ENCODE measurements around the gene NFKB2. TPM values are rescaled to one million over a fixed set of nuclear protein-coding genes. Genes with fewer than 3 reads are reported as not detected.

The NFKB2 gene
- total RNA-seq, 4 donors from 2014 or later, result 13.7 to 54.4 (median 28.8) TPM

DNA sequence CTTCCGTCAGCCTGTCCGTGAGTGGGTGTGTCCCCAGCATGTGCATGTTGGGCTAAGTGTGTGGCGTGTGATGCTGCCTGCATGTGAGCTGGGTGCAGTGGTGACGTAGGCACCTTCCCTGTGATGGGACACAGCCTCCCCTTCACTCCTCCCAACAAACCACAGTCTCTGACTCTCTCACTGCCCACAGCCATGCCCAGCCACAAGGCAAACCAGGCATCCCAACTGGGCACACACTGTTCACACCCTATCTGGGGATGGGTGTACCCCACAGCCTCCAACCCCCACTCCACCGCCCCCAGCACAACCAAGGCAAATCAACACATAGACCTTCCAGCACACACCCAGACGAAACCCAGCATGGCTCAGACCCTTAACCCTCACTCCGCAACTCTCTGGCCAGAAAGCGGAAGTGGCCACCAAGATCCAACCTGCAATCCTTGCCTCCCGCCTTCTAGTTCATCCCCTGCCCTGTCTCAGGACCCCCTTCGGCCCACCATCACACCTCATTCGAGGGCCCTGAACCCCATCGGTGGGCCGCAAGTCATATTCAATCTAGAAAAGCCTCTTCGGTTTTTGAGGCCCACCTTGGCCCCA lies 12.7 kb downstream of the NFKB2 start:
- DNase-seq (ENCODE audit: low spot score), result no peak
- TF ChIP-seq, protein P1, sequence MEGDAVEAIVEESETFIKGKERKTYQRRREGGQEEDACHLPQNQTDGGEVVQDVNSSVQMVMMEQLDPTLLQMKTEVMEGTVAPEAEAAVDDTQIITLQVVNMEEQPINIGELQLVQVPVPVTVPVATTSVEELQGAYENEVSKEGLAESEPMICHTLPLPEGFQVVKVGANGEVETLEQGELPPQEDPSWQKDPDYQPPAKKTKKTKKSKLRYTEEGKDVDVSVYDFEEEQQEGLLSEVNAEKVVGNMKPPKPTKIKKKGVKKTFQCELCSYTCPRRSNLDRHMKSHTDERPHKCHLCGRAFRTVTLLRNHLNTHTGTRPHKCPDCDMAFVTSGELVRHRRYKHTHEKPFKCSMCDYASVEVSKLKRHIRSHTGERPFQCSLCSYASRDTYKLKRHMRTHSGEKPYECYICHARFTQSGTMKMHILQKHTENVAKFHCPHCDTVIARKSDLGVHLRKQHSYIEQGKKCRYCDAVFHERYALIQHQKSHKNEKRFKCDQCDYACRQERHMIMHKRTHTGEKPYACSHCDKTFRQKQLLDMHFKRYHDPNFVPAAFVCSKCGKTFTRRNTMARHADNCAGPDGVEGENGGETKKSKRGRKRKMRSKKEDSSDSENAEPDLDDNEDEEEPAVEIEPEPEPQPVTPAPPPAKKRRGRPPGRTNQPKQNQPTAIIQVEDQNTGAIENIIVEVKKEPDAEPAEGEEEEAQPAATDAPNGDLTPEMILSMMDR (IDR thresholded peaks at IDR 0.05), result no peak
- no peak for ATAC-seq (ENCODE audit: low FRiP score)

DNA sequence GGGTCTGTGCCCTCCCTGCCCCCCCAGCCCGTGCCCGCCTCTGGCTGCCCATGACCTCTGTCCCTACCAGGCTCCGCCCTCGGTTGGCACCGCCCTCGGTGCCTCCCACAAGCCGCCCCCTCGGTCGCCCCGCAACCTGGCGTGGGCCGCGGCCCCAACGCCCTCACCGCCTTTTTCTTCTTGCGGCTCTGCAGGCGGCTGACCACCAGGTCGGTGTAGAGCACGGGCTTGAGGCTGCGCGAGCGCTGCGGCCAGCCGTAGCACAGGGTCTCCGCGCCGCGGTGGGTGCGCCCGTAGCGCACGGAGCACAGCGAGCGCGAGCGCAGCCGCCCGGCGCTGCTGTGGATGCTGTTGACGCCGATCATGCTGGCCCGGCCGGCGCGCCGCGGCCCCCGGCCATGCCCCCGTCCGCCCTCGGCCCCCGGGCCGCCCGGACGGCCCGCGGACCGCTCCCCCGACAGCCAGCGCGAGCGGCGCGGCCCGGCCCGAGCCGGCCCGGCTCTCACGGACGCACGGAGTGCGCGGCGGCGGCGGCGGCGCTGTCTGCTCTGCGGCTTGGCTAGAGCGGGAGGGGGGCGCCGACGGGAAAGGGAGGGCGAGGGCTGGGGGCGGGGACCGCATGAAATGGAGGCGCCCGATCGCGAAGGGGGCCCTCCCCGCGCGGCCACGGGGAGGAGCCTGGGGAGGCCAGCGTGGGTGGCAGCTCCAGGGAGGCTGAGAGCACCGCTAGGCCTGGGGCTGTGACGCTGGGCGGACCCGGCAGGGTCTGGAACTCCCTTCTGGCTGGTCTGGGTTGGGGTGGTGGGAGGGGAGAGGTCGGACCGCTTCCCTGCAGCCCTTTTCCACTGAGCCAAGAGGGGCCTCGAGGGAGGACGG lies 13.5 kb downstream of the NFKB2 start:
- ATAC-seq (ENCODE audit: low FRiP score), result peak; percentile 73

DNA sequence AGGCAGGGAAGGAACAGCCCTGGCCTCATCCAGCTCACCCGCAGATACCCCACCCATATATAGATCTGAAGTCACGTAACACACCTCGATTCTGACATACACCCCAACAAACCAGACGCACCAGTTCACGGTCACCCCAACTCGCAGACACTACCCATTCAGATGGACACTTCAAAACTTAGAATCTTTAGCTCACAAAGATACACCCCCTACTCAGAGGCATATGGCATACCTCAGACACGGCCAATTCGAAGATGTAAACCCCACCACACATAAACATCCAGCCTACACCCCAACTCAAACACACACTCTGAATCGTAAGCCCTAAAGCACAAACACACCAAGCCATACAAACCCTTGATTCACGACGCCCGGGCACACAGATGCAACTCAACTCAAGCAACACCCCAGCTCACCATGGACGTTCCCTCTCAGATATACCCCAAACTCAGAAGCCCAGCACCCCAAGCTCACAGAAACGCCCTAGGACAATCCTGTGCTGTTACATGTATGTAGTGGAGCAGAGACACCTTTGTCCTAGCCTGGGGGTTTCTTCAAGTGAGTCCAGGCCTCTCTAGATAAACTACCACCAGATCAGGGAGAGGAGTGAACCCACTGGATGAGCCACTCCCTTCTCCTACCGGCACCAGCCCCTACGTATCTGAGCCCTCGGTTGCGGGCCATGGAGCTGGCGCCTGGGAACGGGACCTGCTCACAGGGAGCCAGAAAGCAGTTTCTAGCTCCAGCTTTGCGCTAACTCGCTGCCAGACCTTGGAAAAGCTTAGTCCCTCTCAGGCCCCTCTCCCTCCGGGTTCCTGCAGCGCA lies 14.3 kb downstream of the NFKB2 start:
- no peak for ATAC-seq (ENCODE audit: low FRiP score)
- DNase-seq (ENCODE audit: low spot score), result no peak
- TF ChIP-seq, protein P1 (IDR thresholded peaks at IDR 0.05), result no peak

More for the DNA sequence above, 13.5 kb downstream of the NFKB2 start:
- no peak for DNase-seq (ENCODE audit: low spot score)
- TF ChIP-seq, protein P1 (IDR thresholded peaks at IDR 0.05), result no peak

DNA sequence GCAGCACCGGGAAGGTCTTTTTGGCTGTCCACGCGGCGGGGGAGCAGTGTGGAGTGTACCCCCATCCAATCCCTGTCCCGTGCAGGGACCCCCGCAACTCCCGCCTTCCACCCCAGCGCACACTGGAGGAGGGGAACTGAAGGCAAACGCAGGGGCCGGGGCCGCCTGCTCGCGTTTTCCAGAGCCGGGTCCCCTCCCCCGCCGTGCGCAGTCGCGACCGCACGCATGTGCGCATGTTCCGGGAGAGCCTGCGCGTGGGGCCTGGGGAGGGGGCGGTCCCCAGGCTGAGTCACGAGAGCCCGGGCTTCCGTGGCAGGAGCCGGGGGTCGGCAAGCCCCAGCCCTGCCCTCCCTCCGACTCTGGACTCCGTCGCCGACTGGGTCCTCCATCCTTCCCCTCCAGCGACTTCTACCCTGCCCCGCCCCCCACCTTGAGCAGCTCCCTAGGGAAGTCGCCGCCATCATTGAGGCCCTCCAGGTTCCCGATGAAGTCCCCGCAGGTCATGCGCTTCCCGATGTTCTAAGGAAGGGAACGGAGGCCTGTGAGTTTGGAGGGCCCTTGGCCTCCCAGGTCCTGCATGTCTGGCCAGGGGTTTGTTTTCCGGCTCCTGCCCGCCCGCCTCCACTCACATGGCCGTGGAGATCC lies 15.0 kb downstream of the NFKB2 start:
- TF ChIP-seq, protein P1 (IDR thresholded peaks at IDR 0.05), result no peak

DNA sequence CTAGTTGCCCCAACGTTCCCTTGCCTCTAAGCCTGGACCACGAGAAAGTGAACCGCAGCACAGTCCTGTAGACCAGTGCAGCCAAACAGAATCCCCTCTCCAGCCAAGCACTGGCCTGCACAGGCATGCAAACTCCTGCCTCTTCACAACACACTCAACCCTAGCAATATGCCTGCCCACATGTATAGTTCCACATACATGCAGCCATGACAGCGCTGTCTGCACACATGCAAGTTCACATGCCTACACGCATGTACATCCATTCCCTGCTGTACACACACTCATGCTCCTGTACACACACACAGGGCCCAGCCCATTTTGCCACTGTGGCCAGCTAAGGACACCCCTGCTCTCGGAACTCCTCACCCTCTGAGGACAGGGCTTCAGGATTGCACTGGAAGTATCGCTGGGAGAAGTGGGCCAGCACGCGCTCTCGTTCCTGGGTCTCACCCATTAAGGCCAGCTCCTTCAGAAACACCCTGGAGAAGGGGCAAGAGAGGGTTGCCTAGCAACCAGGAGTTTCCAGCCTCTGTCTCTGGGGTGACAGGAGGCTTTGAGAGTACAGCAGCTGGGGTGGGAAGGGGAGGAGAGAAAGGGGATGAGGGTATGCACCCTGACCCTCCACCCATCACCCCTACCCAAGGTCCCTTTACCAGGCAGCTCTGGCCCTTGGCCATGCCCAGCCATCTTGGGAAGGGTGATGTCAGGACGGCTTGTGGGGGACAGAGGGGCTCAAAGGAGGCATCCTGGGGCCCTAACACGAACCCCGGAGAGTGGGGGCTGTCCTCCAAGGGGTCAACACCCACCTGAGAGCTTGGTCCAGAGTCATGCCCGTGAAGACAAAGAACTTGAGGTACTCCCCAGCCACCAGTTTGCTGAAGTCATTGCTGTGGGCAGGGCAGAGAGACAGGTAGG lies 16.1 kb downstream of the NFKB2 start:
- ATAC-seq (ENCODE audit: low FRiP score) (no peak), DNase-seq (ENCODE audit: low spot score) (no peak)
- TF ChIP-seq, protein P1 (IDR thresholded peaks at IDR 0.05), result no peak

More for the DNA sequence above, 15.0 kb downstream of the NFKB2 start:
- no peak for ATAC-seq (ENCODE audit: low FRiP score)
- DNase-seq (ENCODE audit: low spot score), result no peak

DNA sequence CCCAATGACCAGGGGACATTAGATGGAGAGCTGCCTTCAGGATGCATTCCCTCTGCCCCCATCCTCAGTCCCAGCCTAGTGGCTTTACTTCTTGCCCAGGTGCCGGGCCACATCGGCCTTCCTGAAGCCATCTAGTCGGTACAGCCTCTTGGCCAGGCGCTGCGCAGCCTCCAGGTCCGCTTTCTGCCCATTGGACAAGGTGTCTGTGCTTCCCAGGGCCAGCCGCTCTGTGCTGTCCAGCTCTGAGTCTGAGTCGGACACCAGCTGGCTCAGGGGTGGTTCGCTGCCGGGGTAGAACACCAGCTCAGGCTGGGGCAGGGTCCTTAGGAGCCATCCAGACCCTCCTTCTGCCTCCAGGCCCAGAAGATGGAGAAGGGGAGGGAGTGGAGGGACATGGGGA lies 16.8 kb downstream of the NFKB2 start:
- DNase-seq (ENCODE audit: low spot score) (no peak), ATAC-seq (ENCODE audit: low FRiP score) (no peak)
- TF ChIP-seq, protein P1 (IDR thresholded peaks at IDR 0.05), result no peak
